Stomach (tissue), 4 donors: ENCODE measurements around the gene DNM1.

Experiments used
- CTCF ChIP-seq, 7 experiments: fragments of 450-650 bp in 4 of 7; fragments of 200-600 bp in 3 of 7; sonication (generic) in 3 of 7; IDR thresholded peaks; one replicate each; pipeline ENCODE4 v1.5.1; 2016 to 2019; ENCODE audit warnings: antibody characterized with exemption in 7 of 7, control low read depth in 2 of 7, mild to moderate bottlenecking in 1 of 7
- EP300 ChIP-seq: sonication (generic); formaldehyde crosslinking; IDR thresholded peaks from one replicate; pipeline ENCODE4 v1.6.1; 2017; ENCODE audit warnings: antibody characterized with exemption
- POLR2A ChIP-seq, 4 donors: fragments of 450-650 bp; IDR thresholded peaks; one replicate each; pipeline ENCODE4 v1.6.1; 2016; ENCODE audit warnings: antibody characterized with exemption in 4 of 4, control low read depth in 2 of 4, mild to moderate bottlenecking in 1 of 4, moderate library complexity in 1 of 4
- POLR2AphosphoS5 ChIP-seq, 3 donors: sonication (generic); formaldehyde crosslinking; IDR thresholded peaks; one replicate each; pipeline ENCODE4 v1.6.1; 2016; ENCODE audit warnings: antibody characterized with exemption in 3 of 3

DNA sequence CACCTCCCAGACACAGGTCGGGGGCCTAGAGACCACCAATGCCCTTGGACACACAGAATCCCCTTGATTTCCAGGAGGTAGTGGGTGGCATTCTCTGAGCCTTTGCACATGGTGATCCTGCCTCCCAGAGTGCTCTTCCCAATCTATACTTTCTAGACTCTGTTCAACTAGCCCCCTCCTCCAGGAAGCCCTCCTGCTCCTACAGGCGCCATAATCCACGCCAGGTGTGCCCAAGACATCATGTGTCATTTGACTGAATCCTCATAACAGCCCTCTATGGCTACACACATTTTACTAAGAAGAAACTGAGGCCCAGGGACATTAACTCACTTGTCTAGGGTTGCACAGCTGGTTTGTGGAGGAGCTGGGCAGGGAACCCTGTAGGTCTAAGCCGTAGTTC is 36.0 kb upstream of the DNM1 start:
- TF ChIP-seq CTCF (IDR thresholded peaks at IDR 0.05) (no peak), POLR2A (IDR thresholded peaks at IDR 0.05) (no peak), POLR2AphosphoS5 (IDR thresholded peaks at IDR 0.05) (no peak), EP300 (no peak)
